Activated gamma-delta T cell (primary cell): ENCODE results near the gene ARID3B.
"Not testable (repeated sequence)": the region's sequence is repeated elsewhere in the genome, so short reads cannot be mapped to it uniquely, and the experiment has no call there.

ENCODE experiments used
- DNase-seq: peaks from one replicate; lab custom pipeline; 2025; lab: John Stamatoyannopoulos, UW
- total RNA-seq, 2 donors: gene quantifications; one replicate each; lab custom pipeline; 2026; lab: John Stamatoyannopoulos, UW

The ARID3B gene, protein sequence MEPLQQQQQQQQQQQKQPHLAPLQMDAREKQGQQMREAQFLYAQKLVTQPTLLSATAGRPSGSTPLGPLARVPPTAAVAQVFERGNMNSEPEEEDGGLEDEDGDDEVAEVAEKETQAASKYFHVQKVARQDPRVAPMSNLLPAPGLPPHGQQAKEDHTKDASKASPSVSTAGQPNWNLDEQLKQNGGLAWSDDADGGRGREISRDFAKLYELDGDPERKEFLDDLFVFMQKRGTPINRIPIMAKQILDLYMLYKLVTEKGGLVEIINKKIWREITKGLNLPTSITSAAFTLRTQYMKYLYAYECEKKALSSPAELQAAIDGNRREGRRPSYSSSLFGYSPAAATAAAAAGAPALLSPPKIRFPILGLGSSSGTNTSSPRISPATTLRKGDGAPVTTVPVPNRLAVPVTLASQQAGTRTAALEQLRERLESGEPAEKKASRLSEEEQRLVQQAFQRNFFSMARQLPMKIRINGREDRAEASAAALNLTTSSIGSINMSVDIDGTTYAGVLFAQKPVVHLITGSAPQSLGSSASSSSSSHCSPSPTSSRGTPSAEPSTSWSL
- 43.3 to 53.3 reads per million in 2 donors for total RNA-seq

DNA sequence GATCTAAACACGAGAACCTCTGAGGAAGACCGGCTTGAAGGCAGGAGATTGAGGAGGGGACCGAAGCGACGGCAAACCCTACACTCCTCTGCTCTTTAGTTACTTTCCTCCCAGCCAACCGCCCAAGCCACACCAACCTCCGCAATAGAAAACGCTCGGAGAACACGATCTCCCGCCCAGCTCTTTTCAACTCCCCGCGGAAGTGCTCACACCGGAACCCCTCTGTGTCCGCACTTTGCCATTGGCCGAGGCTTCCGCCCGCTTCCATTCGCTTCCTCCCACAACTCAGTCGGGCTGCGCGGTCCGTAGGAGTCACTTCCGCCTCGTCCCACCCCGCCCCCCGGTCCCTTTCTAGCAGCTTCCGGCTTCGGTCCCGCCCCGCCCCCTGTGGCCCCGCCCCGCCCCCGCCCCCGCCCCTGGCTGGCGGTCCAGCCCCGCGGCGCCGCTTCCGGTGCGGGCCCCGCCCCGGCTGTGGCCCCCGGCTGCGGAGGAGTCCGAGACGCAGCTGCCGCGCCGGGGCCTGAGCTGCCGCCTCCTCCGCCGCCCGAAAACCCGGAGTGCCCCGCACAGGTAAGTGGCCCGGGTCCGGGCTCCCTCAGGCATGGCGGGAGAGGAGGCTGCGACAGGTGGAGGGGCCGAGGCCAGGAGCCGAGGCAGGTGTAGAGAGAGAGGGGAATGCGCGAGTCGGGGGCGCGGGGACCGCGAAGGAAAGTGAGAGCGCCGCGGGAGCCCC is at the start of gene ARID3B:
TSS of gene ARID3B (plus strand) at position 460 of the 733 bp plus-strand sequence. CDS start 2,717 bp downstream, outside the sequence.
- peak; percentile 87 for DNase-seq

DNA sequence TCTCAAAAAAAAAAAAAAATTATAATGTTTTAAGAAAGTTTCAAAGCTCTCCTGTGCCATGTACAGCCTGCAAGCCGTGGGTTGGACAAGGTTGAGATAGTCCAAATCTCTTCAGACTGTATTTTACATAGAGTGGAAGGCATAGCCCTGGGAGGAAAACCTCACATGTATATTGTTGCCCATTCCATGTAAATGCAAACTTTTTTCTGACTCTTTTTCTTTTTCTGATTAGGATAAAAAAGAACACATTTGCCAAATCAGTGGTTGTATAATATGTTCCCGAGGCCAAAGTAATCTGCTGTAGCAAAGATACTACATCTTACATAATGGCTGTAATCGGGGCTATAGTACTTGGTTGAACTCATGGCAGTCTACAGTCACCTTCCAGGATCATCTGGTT is 44.4 kb upstream of the ARID3B start:
- DNase-seq = no peak

DNA sequence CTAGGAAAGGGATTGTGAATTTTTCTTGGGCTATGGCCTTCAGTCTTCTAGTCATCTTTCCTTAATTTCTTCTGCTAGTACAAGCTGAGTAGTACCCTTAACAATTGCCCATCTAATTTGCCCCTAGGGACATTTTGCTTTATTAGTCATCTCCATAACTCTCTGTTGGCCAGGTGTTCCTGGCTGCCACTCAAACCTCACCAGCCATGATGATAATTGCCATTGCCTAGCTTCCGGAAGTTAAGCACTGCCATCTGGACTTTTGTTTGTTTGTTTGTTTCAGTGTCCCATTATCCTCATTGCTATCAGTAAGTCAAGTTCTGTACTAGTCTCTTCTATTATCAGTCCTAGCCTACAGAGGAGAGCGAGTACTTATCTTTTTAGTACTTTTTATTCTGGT is 43.4 kb upstream of the ARID3B start:
- no peak for DNase-seq

DNA sequence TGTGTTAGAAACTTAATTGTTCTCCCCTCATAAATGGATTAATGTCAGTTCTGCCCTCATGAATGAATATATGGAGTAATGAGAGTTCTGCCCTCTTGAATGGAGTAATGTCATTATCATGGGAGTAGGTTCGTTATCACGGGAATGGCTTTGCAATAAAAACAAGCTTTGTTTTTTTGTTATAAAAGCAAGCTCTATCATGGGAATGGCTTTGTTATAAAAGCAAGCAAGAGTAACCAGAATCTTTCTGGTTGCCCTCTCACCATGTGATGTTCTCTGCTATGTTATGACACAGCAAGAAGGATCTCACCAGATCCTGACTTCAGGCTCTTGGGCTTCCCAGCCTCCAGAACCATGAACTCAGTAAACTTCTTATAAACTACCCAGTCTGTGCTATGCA is 41.7 kb upstream of the ARID3B start:
- DNase-seq = no peak

DNA sequence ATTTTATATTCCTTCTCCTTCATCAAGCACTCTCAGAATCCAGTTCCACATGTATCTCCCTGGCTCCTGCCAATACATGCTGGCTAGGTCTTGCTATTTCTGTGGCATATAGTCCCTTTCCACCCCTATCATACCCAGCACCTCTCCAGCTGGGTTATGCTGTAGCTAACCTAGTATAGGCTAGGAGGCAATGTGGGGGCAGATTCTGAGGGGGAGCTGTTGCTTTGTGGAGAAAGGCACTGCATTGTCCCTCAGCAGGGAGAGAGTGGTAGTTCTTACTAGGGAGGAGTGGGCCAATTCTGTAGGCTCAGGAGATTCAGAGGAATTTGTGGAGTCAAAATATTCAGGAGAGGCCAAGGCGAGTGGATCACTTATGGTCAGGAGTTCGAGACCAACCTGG is 40.6 kb upstream of the ARID3B start:
- DNase-seq = no peak

DNA sequence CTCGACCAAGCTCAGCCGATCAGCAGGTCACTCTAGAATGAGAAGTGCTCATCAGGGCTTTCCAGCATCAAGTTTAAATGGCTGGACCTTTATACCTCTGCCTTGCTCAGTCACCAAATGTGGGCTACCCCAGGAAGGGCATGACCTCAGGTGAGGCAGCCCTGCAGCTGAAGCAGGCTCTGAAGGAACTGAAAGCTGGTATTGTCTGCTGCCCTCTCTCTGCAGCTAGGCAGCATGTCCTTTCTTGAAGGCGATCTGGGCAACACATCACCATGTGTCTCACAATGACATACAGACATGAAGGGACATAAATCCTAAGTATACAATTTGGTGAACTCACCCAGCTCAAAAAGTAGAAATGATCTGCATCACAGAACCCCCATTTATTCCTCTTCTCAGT is 38.7 kb upstream of the ARID3B start:
- no peak for DNase-seq

DNA sequence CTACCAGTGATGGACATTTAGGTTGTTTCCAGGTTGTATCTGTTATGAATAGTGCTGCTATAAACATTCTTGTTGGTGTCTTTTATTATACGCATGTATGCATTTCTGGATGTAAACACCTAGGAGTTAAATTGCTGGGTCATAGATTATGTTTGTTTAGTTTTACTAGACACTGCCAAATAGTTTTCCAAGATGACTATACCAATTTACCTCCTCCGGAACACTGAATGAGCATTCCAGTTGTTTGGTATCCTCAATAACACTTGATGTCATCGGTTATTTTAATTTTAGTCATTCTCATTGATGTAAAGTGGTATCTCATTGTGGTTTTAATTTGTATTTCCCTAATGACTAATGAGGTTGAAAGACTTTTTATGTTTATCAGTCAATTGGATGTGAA is 36.6 kb upstream of the ARID3B start:
- no peak for DNase-seq

DNA sequence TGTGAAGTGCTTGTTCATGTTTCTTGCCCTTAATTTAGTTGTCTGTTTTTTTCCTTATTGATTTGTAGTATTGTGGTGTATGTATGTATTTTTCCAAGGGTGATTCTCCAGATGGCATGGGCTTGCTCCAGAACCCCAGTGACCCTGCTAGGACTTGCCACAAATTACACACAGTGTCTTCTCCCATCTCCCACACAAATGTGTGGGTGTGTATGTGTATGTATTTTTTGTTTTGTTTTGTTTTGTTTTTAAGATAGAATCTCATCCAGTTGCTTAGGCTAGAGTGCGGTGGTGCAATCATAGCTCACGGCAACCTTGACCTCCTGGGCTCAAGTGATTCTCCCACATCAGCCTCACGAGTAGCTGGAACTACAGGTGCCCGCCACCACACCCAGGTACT is 36.2 kb upstream of the ARID3B start:
- DNase-seq = no peak

DNA sequence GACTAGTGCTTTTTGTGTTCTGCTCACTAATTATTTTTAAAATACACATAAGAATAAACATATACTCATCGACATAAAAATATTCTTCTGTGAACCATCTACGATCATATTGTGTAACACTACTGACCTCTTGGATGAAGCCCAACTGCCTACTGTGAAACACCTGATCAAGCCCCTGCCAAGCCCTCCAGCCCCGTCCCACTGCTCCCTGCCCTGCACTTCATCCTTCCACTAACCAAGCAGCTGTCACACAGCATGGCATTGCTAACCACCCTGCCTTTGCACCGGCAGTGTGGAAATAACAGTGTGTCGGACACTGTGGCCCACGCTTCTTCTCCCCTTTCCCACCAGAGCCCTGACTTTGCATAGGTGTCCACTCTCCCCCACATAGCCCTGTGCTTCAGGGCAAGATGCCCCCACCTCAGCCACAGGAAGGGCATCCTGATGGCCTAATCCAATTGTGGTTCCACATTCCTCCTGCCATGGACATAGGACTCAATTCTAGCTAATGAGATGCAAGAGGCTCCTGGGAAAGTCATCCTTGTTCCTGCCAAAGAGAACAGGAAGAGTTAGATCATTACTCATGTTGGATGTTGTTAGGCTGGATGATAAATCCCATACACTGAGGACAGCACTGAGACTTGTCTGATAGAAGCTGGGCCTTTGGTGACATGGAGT is 35.0 kb upstream of the ARID3B start:
- DNase-seq = no peak

DNA sequence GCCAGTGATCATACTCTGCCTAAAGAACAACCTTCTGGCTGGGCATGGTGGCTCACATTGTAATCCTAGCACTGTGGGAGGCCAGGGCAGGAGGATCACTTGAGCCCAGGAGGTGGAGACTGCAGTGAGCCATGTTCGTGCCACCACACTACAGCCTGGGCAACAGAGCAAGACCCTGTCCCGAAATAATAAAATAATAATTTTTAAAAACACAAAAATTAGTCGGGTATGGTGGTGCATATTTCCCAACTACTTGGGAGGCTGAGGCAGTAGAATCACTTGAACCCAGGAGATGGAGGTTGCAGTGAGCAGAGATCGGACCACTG is 34.5 kb upstream of the ARID3B start:
- no peak for DNase-seq

DNA sequence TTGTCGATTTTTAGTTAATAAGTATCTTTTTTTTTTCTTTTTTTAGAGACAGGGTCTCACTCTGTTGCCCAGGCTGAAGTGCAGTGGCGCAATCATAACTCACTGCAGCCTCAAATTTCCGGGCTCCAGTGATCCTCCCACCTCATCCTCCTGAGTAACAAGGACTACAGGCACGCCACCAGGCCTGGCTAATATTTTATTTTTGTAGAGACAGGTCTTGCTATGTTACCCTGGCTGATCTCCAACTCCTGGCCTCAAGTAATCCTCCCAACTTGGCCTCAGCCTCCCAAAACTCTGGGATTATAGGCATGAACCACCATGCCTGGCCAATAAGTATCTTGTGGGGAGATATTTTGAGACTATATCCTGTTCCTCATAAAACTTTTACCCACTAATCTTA is 29.4 kb upstream of the ARID3B start:
- DNase-seq = no peak

DNA sequence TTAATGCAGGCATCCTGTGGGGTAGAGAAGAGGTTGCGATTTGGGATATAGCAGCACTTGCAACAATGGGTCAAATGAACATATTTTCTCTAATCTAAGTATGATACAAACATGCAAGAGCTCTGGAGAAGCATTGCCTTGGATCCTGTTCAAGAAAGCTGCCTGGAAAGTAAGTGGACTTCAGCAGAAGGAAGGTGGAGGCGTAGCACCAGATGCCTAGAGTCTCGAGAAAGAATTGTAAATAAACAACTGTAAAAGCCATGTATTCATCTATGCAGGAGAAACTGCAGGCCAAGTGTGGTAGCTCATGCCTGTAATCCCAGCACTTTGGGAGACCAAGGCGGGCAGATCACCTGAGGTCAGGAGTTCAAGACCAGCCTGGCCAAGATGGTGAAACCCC is 27.0 kb upstream of the ARID3B start:
- not testable (repeated sequence) for DNase-seq

DNA sequence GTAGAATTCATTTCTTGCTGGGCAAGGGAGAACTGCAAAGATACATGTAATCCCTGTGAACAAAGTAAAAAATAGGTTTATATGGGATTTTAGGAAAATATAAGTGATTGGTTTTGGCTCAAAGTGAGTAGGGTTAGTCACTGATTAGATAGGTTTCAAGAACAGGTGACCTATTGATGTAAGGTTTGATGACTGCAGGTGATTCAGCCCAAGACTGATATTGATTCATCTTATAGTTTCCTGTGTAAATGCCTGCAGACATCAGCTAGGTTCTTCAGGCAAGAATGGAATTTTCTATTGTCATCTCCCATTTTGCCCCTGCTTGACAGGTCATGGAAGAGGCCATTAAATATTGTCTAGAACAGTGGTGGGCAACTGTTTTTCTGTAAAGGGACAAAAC is 23.9 kb upstream of the ARID3B start:
- no peak for DNase-seq

DNA sequence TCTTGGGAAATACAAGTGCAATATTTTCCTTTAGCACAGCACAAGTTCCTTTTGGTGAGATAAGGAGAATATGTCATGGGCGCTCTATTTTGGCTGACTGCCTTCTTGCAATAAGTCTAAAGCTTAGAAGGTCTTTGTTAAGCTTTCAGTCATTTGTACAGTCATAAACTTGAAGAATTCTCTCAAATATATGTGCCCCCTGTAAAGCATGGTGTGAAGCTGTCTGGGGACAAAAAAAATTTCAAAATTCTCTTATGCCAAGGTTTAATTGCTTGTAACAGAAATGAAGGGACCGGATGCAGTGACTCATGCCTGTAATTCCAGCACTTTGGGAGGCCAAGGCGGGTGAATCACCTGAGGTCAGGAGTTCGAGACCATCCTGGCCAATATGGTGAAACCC is 21.7 kb upstream of the ARID3B start:
- no peak for DNase-seq

DNA sequence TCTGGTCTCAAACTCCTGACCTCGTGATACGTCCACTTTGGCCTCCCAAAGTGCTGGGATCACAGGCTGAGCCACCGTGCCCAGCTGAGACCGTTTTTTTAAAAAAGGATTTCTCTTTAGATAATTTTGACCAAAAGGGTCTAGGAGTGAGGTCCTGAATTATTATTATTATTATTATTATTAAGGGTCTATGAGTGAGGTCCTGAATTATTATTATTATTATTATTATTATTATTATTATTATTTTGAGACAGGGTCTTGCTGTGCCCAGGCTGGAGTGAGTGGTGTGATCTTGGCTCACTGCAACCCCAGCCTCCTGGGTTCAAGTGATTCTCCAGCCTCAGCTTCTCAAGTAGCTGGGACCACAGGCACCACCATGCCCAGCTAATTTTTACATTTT is 20.6 kb upstream of the ARID3B start:
- no peak for DNase-seq

DNA sequence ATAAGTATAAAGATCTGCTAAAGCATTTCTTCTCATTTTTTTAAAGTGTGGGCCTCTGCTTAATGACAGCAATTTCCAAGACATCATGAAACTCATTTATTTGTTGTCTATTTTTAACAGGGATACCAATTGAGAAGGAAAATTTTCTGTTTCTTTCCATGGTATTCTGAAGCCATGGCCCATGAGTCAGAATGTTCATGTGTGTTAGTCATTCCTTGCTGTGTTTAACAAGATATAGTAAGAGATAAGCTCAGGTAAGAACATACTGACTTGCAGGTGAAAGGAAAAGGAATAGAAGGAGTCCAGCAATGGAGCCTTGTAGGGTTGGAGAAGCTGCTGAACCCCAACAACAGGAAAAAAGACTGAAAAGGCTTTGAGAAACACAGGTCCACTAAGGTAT is 17.0 kb upstream of the ARID3B start:
- no peak for DNase-seq

DNA sequence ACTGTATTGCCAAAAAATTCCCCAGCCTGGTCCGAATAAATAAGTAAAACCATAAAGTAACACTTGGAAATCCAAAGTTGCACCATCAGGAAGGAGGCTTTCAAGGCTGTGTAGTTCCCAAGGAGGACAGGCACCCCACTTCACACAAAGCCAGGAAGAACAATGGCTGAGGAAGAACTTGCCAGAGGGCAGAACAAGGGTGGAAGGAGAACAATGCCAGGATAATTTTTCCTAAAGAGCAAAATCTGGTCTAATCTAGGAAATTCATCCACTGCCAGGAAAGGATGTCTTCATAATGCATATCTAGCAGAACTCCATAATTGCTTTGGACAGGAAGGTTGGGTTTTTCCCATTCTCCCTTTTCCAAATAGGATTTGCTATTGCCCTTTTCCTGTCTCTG is 15.7 kb upstream of the ARID3B start:
- no peak for DNase-seq

DNA sequence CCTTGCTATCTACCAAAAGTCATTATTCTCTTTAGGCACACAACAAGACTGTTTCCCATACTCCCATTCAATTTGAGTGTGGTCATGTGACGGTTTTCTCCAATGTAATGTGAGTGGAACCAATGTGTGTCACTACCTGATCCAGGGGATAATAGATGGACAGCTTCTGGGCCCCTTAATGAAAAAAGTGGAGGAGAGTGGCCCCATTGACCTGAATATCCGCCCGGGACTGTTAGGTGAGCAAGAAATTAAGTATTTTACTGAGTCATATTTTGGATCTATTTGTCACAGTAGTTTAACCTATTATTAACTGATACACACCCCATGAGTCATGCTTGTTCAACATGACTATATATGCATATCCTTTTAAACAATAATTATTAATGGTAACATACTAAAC is 15.1 kb upstream of the ARID3B start:
- no peak for DNase-seq

DNA sequence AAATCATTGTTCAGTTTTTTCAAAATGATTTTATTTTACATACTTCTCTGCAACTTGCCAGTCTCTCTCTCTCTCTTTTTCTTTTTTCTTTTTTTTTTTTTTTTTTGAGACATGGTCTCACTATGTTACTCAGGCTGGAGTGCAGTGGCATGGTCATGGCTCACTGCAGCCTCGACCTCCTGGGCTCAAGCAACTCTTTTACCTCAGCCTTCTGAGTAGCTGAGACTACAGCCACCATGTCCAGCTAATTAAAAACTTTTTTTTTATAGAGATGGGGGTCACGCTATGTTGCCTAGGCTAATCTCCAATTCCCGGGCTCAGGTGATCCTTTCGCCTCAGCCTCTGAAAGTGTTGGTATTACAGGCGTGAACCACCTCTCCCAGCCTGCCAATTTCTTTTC is 12.1 kb upstream of the ARID3B start:
- DNase-seq = no peak

DNA sequence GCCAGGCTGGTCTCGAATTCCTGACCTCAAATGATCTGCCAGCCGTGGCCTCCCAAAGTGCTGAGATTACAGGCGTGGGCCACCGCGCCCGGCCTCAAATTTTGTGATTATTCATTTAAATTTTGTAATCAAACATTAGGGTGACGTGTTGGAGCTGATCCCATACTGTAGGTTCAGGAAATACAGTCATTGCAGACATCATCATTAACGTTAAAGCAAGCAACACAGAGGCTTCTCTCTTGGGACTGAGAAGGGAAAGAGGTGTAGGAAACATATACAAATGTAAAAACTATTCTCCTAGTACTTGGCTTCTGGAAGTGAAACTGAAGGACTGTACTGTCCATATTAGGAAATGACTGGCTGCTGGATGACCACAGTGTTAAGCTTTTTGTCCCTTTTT is 11.1 kb upstream of the ARID3B start:
- DNase-seq = no peak

DNA sequence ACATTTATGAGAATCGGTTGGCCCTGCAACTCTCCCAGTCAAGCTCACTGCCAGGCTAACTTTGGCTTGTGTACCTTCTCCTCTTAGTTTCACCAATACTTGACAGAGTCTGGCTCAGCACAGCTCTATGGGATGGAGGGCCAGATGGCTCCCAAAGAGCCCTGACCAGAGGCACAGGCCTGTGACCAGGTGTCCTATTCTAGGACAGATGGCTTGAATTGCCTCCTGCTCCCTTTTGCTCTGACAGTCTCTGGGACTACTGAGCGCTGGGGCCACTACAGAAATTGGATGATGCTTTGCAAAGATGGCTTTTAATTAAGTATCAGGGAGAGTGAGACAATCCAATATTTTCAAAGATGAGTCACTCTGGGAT is 10.3 kb upstream of the ARID3B start:
- no peak for DNase-seq

DNA sequence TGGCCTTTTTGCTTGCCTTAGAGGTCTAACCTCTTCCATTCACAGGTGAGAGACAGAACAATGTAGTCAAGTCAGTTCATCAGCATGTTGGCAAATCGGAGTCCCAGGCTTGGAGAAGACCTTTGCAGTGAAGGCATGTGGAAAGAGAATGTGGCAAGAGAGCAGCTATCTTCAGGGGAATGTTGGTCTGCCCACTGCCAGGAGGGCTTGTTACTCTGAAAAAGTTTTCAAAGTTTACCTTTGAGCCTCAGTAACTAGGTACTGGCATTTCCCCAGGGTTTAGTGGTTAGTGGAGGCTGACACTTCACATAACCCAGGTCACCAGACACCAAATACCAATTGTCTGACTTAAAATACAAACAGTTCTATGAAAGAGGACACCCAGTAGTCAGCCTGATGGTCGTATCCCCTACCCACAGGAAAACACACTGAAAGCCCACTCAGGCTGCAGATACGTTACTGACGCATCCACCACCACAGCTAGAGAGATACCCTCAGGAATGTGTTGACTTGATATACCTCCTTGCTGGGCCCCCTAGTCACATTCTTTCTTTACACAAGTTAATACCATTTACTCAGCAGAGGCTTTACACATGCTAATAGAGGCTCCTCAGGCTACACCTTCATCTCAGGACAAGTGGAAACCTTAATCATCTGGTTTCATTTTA is 9.7 kb upstream of the ARID3B start:
- no peak for DNase-seq
